Measurements from ENCODE around the gene UXS1. TPM values are rescaled to one million over a fixed set of nuclear protein-coding genes. Genes with fewer than 3 reads are reported as not detected.
A peak's percentile ranks its signal among the peaks of the same experiment; 100 is the strongest.

UXS1 gene
- total and polyA plus RNA-seq, 2 experiments from 2014 or later: 35.8 to 57.5 TPM

DNA sequence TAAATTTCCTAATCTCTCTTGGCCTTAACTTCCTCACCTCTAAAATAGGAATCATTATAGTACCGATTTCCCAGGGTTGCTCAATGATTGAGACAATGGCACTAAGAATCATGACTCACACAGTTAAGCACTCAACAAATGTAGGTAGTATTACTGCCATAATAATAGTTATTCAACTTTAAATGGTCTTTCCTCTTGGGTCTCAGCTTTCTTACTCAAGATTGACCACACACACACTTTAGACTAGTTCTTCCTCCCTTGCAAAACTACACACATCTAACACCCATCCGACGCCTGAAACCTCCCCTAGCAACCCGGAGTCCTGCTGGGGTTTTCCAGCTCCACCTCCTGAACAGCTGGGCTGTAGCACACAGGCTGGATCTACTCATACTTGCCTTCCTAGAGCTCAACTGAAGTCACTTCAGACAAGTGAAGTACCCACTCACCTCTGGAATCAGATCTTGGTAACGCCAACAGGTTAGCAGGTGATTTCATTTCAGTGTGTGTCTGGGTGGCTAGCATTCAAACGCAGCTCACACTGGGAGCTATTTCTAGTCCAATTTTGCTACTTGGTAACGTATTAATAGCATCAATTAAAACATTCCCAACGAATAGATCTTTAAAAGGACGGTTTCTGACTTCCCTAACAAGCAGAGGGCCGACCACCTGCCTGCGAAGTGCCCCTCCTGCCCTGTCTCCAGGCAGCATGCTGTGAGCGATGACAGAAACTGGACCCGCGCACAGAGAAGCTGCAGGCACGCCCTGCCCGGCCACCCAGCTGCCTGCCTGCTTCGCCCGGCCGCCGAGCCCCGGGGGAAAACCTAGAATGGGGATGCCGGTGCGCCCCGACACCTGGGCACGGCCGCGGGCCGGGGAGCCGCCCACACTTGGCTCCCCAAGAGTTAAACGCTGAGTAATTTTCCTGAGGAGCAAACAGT is 1.1 kb downstream of the UXS1 start:
- peak overlapping the region; percentile 69 for H3K9ac ChIP-seq
- H4K20me1 ChIP-seq (ENCODE audit: insufficient read depth): no peaks in the 10 kb centered on the region
- H3K4me3 ChIP-seq: peak overlapping the region; percentile 77
- H3K27ac ChIP-seq: peak overlapping the region; percentile 44
- peaks cover 34% of the 10 kb centered on the region for H3K79me2 ChIP-seq (ENCODE audit: insufficient read depth)
- H2AFZ ChIP-seq: peak overlapping the region; percentile 87
- H3K27me3 ChIP-seq (replicated peaks; ENCODE audit: insufficient read depth): no peaks in the 10 kb centered on the region
- H3K4me1 ChIP-seq (ENCODE audit: insufficient read depth): peaks cover 14% of the 10 kb centered on the region
- peak overlapping the region; percentile 84 for H3K4me2 ChIP-seq (ENCODE audit: unreplicated experiment)
- no peaks in the 10 kb centered on the region for H3K9me2 ChIP-seq (ENCODE audit: insufficient read depth)
- TF ChIP-seq EZH2 (IDR thresholded peaks at IDR 0.05; ENCODE audit: insufficient read depth, poor library complexity, severe bottlenecking) (no peak), EZH2phosphoT487 (IDR thresholded peaks at IDR 0.05; ENCODE audit: insufficient read depth, low read depth) (no peak)
- H3K9me3 ChIP-seq (ENCODE audit: low read depth): no peaks in the 10 kb centered on the region
- peaks cover 16% of the 10 kb centered on the region; the same call in 1 of the 2 replicates for H3F3A ChIP-seq (ENCODE audit: insufficient read depth)
- DNase-seq: peak; percentile 89
- in situ Hi-C loops (cut with MboI): no loop called here
- WGBS, 2 experiments (ENCODE audit: low coverage in 1 of 2, low lambda C conversion rate in 2 of 2, missing lambda C conversion rate in 2 of 2): 0 to 2% methylated on average over 25 to 30 of the region's 30 CpGs
- no peaks in the 10 kb centered on the region for H3K36me3 ChIP-seq (ENCODE audit: low read depth)

DNA sequence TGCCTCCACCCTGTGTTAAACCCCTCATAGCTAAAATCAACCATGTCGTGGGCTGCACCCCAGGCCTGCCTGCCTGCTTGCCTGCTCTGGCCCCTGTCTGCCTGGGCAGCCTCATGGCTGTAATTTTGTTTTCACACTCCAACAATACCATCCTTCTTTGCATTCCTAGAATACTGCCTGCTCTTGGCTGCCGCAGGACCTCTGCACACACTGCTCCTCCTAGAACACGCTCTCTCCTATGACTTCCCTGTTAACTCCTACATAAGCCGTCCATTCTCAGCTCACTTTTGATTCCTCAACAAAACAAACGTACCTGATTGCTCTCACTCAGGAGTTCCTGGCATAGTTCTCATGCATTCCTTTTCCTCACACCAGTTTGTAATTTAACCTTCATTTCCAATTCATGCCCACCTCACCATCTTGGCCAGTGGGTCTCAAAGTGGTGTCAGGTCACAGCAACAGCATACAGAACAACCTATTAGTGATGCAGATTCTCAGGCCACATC is 2.5 kb downstream of the UXS1 start:
- 89% methylated on average over 5 of the region's 5 CpGs for WGBS, 2 experiments (ENCODE audit: low coverage in 1 of 2, low lambda C conversion rate in 2 of 2, missing lambda C conversion rate in 2 of 2)
- in situ Hi-C loops (cut with MboI): no loop called here
- peaks cover 47% of the 10 kb centered on the region for H3K79me2 ChIP-seq (ENCODE audit: insufficient read depth)

DNA sequence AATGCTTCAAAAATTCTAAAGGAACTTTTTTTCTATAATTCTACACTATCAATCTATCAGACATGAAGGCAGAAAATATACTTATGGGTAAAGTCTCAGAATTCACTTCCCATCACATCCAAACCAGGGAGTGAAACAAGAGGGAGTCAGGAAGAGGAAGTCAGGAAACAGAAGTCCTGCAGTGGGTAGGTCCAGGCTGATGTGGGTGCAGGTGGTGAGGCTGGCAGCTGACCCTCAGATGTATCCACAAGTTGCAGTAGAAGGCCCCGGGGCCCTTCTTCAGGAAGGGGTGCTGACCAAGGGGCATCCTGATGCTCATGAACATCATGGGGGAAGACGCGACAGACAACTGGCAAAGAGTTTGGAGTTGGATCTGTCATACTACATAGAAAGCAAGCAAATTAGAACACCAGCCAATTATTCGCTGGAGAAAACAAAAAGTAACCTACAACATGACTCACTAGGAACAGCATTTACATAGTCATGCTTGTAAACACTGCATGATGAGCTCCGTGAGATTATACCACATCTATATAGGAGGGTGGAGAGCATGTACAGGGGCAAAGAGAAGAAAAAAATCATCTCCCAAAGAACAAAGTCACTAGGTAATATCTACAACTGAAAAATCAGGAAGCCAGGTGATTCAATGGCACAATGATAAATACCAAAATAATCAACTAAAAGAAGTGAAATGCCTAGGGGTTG is 4.2 kb downstream of the UXS1 start:
- DNase-seq: peak; percentile 67
- no peaks in the 10 kb centered on the region for H3K9me3 ChIP-seq (ENCODE audit: low read depth)
- H2AFZ ChIP-seq: no peak overlapping the region
- in situ Hi-C loops (cut with MboI): no loop called here
- WGBS, 2 experiments (ENCODE audit: low coverage in 1 of 2, low lambda C conversion rate in 2 of 2, missing lambda C conversion rate in 2 of 2): 65 to 71% methylated on average over 5 of the region's 5 CpGs
- peaks cover 64% of the 10 kb centered on the region for H3K79me2 ChIP-seq (ENCODE audit: insufficient read depth)
- no peaks in the 10 kb centered on the region for H3K36me3 ChIP-seq (ENCODE audit: low read depth)
- no peak overlapping the region for H3K27ac ChIP-seq
- peaks cover 9% of the 10 kb centered on the region; the same call in 1 of the 2 replicates for H3F3A ChIP-seq (ENCODE audit: insufficient read depth)
- H3K4me3 ChIP-seq: no peak overlapping the region
- no peaks in the 10 kb centered on the region for H4K20me1 ChIP-seq (ENCODE audit: insufficient read depth)
- peaks cover 8% of the 10 kb centered on the region for H3K4me1 ChIP-seq (ENCODE audit: insufficient read depth)
- no peak overlapping the region for H3K9ac ChIP-seq
- H3K4me2 ChIP-seq (ENCODE audit: unreplicated experiment): no peak overlapping the region
- TF ChIP-seq EZH2 (IDR thresholded peaks at IDR 0.05; ENCODE audit: insufficient read depth, poor library complexity, severe bottlenecking) (no peak), EZH2phosphoT487 (IDR thresholded peaks at IDR 0.05; ENCODE audit: insufficient read depth, low read depth) (no peak)
- no peaks in the 10 kb centered on the region for H3K9me2 ChIP-seq (ENCODE audit: insufficient read depth)
- no peaks in the 10 kb centered on the region for H3K27me3 ChIP-seq (replicated peaks; ENCODE audit: insufficient read depth)

More for the DNA sequence above, 2.5 kb downstream of the UXS1 start:
- no peak for TF ChIP-seq EZH2phosphoT487 (IDR thresholded peaks at IDR 0.05; ENCODE audit: insufficient read depth, low read depth)
- TF ChIP-seq EZH2 (IDR thresholded peaks at IDR 0.05; ENCODE audit: insufficient read depth, poor library complexity, severe bottlenecking): no peak
- H3K9ac ChIP-seq: no peak overlapping the region
- no peaks in the 10 kb centered on the region for H3K27me3 ChIP-seq (replicated peaks; ENCODE audit: insufficient read depth)
- peaks cover 8% of the 10 kb centered on the region for H3K4me1 ChIP-seq (ENCODE audit: insufficient read depth)
- no peak overlapping the region for H3K27ac ChIP-seq
- DNase-seq: no peak
- H3F3A ChIP-seq (ENCODE audit: insufficient read depth): peaks cover 9% of the 10 kb centered on the region; the same call in 1 of the 2 replicates
- H2AFZ ChIP-seq: no peak overlapping the region
- H3K4me2 ChIP-seq (ENCODE audit: unreplicated experiment): no peak overlapping the region
- no peaks in the 10 kb centered on the region for H3K9me2 ChIP-seq (ENCODE audit: insufficient read depth)
- no peaks in the 10 kb centered on the region for H3K9me3 ChIP-seq (ENCODE audit: low read depth)
- no peaks in the 10 kb centered on the region for H4K20me1 ChIP-seq (ENCODE audit: insufficient read depth)
- H3K36me3 ChIP-seq (ENCODE audit: low read depth): no peaks in the 10 kb centered on the region
- H3K4me3 ChIP-seq: no peak overlapping the region

DNA sequence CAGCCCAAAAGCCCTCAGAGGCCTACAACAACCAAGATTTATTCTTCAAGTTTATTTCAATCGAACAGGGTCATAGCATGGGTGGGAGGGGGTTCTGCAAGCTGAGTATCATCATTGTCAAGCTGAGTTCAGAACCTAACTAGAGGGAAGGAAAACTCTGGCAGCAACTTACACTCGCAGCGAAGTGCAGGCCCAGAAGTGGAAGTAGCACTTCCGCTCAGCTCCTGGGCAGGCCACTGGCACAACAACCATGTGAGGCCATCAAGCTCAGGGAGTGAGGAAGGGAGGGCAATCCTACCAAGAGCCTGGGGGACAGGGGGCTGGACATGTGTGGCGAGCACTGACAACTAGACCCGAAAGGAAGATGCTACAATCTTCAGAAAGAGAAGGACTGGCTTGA is 4.8 kb downstream of the UXS1 start:
- Histone ChIP-seq H3K9me3 (ENCODE audit: low read depth) (no peaks in the 10 kb centered on the region), H3K4me3 (no peak overlapping the region), H3K9me2 (ENCODE audit: insufficient read depth) (no peaks in the 10 kb centered on the region), H4K20me1 (ENCODE audit: insufficient read depth) (no peaks in the 10 kb centered on the region), H3F3A (ENCODE audit: insufficient read depth) (peaks cover 9% of the 10 kb centered on the region; the same call in 1 of the 2 replicates), H3K4me1 (ENCODE audit: insufficient read depth) (peaks cover 8% of the 10 kb centered on the region), H3K4me2 (ENCODE audit: unreplicated experiment) (no peak overlapping the region), H3K9ac (no peak overlapping the region), H3K27me3 (replicated peaks; ENCODE audit: insufficient read depth) (no peaks in the 10 kb centered on the region), H2AFZ (no peak overlapping the region), H3K27ac (no peak overlapping the region), H3K36me3 (ENCODE audit: low read depth) (no peaks in the 10 kb centered on the region), H3K79me2 (ENCODE audit: insufficient read depth) (peaks cover 66% of the 10 kb centered on the region)
- in situ Hi-C loops (cut with MboI): no loop called here
- 95% methylated on average over 5 to 6 of the region's 6 CpGs for WGBS, 2 experiments (ENCODE audit: low coverage in 1 of 2, low lambda C conversion rate in 2 of 2, missing lambda C conversion rate in 2 of 2)
- DNase-seq: no peak
- no peak for TF ChIP-seq EZH2 (IDR thresholded peaks at IDR 0.05; ENCODE audit: insufficient read depth, poor library complexity, severe bottlenecking)
- no peak for TF ChIP-seq EZH2phosphoT487 (IDR thresholded peaks at IDR 0.05; ENCODE audit: insufficient read depth, low read depth)

Measured in GM23248 (cell line).